ENCODE results near the gene ABHD17B.

Gene ABHD17B

GRCh38 chr9:71879644-71880174 lies 31.3 kb downstream of the ABHD17B start:
- DNase-seq (ENCODE audit: low read depth in 1 of 2, low spot score in 1 of 2) = no peak

GRCh38 chr9:71878327-71879274 lies 32.4 kb downstream of the ABHD17B start:
- no peak for DNase-seq (ENCODE audit: low read depth in 1 of 2, low spot score in 1 of 2)

GRCh38 chr9:71876829-71877228 lies 34.2 kb downstream of the ABHD17B start:
- no peak for DNase-seq (ENCODE audit: low read depth in 1 of 2, low spot score in 1 of 2)

- DNase-seq (ENCODE audit: low read depth in 1 of 2, low spot score in 1 of 2) = no peak
These were observed 34.9 kb downstream of the ABHD17B start for GRCh38 chr9:71876106-71876505.

DNA sequence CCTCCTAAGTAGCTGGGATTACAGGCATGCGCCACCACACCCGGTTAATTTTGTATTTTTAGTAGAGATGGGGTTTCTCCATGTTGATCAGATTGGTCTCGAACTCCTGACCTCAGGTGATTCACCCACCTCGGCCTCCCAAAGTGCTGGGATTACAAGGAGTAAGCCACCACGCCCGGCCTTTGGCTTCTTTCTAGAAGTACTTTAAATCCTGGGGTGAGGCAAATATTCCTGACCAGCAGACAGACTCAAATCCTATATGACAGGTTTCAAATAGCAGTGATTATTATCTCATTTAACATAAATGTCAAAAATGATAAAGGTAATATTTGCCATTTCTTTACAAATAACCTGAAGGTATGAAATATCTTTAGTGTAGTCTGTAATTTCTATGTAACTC lies 35.6 kb downstream of the ABHD17B start:
- no peak for DNase-seq (ENCODE audit: low read depth in 1 of 2, low spot score in 1 of 2)

GRCh38 chr9:71863631-71864030 lies 47.4 kb downstream of the ABHD17B start:
- no peak for DNase-seq (ENCODE audit: low read depth in 1 of 2, low spot score in 1 of 2)

DNA sequence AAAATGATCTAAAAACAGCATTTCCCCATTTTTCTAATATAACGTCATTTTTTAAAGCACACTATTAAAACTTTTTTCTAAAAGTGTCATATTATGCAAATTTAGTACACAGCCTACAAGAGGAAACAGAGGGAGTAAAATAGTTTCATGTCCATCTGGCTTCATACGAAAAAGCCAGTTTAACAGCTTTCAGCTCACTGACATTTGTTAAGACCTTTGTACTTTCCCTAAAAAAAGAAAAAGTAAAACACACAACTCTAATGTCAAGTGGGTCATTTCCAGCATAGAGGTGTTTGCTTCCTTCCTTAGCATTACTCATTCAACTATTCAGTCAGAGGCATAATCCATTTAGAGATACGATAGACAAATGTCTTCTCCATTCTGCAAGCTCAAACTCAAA lies 49.4 kb downstream of the ABHD17B start:
- DNase-seq (ENCODE audit: low read depth in 1 of 2, low spot score in 1 of 2) = no peak

DNA sequence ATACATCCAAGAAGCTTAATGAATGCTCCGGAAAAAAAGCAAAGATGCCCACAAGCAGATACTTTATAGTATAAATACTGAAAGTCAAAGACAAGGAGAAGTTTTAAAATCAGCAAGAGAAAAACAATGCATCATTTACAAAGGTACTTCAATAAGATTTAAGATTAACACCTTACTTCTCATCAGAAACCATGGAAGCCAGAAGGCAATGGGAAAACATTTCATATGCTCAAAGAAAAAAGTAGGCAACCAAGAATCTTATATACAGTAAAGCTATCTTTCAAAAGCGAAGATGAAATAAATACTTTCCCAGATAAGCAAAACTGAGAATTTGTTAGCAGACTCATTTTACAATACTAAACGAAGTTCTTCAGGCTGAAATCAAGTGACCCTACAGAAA lies 51.1 kb downstream of the ABHD17B start:
- no peak for DNase-seq (ENCODE audit: low read depth in 1 of 2, low spot score in 1 of 2)

- DNase-seq (ENCODE audit: low read depth in 1 of 2, low spot score in 1 of 2) = no peak
These were observed 52.2 kb downstream of the ABHD17B start for GRCh38 chr9:71858812-71859211.

DNA sequence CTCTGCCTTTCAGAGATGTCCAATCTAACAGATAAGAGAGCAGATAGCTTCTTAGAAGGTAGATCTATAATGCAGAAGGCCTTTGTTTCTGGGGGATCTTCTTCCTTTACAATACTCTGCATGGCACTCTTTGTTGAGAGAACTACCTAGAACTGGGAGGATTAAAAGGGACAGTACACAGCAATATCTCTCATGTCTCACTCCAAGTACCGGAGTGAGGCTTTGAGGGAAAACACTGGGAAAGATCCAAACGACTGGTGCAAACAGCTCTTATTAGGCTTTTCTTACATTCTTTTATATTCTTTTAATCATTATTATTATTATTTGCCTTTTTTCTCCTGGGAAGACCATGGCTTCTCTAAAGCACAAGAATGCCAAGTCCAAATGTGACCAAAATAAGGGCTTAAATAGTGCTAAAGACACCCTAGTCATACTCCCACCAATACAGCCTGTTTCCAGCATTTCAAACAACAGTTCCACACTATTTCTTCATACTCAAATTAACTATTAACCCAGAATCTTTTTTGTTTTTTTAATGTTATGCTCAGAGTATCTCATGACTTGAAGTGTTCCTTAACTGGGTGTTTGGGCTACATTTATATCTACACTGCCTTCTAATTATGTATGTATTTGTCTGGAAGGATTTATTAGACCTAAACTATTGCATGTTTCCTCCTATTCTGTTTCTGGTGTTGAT lies 52.7 kb downstream of the ABHD17B start:
- DNase-seq (ENCODE audit: low read depth in 1 of 2, low spot score in 1 of 2) = no peak

DNA sequence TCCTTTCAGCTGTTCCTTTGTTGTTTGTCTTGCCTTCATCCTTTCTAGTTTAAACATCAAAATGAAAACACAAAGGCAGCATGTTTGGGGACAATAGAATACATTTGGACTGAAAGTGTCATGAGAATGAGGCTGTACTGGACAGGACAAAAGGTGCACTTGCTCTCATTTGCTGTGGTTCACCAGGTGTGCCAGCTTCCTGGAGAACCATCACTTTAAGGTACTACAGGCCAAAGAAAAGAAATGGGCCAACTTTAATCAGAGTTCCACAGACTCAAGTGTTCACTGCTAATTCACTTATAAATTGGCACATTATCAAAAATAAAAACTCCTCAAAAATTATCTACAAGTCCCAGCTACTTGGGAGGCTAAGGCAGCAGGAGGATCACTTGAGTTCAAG lies 53.8 kb downstream of the ABHD17B start:
- no peak for DNase-seq (ENCODE audit: low read depth in 1 of 2, low spot score in 1 of 2)

GRCh38 chr9:71854811-71855210 lies 56.2 kb downstream of the ABHD17B start:
- DNase-seq (ENCODE audit: low read depth in 1 of 2, low spot score in 1 of 2) = no peak

DNA sequence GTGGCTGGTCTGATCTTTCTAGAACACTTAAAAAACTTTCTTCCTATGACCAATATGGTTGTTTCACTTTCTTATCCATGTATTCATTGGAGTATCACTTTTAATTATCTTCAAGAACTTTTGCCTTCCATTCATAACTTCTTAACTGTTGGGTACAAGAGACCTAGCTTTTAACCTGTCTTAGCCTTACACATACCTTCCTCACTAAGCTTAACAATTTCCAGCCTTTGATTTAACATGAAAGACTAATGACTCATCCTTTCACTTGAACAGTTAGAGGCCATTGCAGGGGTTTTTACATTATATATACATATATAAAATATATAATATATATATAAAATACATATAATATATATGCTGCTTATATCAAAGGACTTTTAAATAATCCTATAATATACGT lies 57.9 kb downstream of the ABHD17B start:
- DNase-seq (ENCODE audit: low read depth in 1 of 2, low spot score in 1 of 2) = no peak

DNA sequence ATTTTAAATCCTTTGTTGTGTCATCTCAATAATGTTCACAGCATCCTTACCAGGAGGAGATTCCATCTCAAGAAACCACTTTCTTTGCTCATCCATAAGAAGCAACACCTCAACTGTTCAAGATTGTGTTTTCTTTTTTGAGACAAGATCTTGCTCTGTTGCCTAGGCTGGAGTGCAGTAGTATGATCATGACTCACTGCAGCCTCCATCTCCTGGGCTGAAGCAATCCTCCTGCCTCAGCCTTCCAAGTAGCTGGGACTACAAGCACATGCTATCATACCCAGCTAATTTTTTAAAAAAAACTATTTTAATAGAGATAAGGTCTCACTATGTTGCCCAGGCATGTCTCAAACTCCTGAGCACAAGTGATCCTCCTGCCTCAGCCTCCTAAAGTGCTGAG lies 60.0 kb downstream of the ABHD17B start:
- no peak for DNase-seq (ENCODE audit: low read depth in 1 of 2, low spot score in 1 of 2)

- DNase-seq (ENCODE audit: low read depth in 1 of 2, low spot score in 1 of 2) = no peak
These were observed 63.1 kb downstream of the ABHD17B start for GRCh38 chr9:71847892-71848291.

- DNase-seq (ENCODE audit: low read depth in 1 of 2, low spot score in 1 of 2) = no peak
These were observed 66.2 kb downstream of the ABHD17B start for GRCh38 chr9:71844808-71845207.

GRCh38 chr9:71839668-71840067 lies 71.3 kb downstream of the ABHD17B start:
- DNase-seq (ENCODE audit: low read depth in 1 of 2, low spot score in 1 of 2) = no peak

DNA sequence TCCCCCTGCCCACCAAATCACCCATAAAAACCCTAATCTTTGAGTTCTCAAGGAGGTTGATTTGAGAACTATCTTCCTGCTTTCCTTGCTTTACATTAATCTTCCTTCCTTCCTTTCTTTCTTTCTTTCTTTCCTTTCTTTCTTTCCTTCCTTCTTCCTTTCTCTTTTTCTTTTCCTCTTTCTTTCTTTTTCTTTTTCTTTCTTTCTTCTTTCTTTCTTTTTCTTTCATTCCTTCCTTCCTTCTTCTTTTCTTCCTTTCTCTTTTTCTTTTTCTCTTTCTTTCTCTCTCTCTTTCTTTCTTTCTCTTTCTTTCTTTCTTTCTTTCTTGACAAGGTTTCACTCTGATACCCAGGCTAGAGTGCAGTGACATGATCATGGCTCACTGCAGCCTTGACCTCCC lies 75.4 kb downstream of the ABHD17B start:
- no peak for DNase-seq (ENCODE audit: low read depth in 1 of 2, low spot score in 1 of 2)

DNA sequence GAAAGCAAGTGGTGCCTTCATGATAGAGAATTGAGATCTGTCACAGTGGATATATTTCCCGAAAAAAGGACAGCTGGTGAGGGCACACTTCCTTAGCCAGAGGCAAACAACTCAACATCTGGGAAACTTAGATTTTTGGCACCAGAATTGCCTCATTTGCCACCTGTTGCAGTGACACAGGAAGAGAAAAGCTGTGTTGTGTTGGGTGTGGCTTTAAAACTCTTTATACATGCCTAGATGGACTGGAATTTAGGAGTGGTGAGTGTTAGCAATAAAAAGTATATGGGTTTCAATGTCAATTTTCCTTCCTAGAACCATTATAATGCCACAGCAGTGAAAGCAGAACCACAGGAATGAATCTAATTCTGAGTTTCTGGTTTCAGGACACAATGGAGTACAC lies 80.1 kb downstream of the ABHD17B start:
- DNase-seq (ENCODE audit: low read depth in 1 of 2, low spot score in 1 of 2) = no peak

DNA sequence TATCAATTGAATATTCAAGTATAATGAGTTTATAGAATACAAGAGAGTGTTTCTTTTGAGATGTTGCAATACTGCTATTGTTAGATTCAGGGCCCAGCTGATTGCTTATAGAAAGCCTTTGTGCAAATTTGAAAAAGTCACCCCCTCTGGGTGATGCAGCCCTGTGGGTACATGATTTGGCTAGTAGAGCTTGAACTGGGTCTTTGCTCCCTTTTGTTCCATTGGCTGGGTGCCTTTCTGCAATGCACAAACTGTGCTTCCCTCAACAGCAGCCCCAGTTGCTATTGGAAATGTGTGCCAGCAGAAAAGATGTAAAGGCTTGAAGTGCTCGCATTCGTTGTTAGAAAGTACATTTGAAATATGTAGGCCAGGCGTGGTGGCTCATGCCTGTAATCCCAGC lies 80.8 kb downstream of the ABHD17B start:
- DNase-seq (ENCODE audit: low read depth in 1 of 2, low spot score in 1 of 2) = no peak

DNA sequence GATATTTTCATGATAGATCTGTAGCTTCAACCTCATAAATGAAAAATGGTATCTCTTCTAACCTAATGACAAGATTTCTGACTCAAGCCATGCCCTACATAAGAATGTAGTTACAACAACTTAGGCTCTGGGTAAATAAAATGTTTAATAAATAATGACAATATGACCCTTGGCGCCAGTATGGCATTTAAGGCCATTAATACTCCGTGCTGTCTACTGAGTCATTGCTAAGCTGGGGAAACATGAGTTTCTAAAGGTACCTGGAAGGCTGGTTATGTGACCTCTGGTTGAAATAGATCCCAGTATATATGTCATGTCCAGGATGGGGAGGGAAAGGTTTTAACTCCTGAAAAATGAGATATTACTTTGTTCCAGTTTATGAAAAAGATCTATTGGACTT lies 84.7 kb downstream of the ABHD17B start:
- no peak for DNase-seq (ENCODE audit: low read depth in 1 of 2, low spot score in 1 of 2)

GRCh38 chr9:71824257-71824656 lies 86.7 kb downstream of the ABHD17B start:
- DNase-seq (ENCODE audit: low read depth in 1 of 2, low spot score in 1 of 2) = no peak
